Activated CD4-positive, alpha-beta T cell treated with anti-CD3 and anti-CD28 coated beads, Interleukin-2, Interleukin-4, amounts not matched to agents 100 ng/mL and 50 ng/mL, durations not matched to agents 16 hours and 8 hours (primary cell): Measurements from ENCODE around the gene SESTD1.
A peak's percentile ranks its signal among the peaks of the same experiment; 100 is the strongest.
"Not testable (repeated sequence)": the region's sequence is repeated elsewhere in the genome, so short reads cannot be mapped to it uniquely, and the experiment has no call there.

Source experiments
- DNase-seq: peaks from one replicate; pipeline ENCODE4 v3.0.0-alpha.2; 2020; ENCODE audit warnings: low spot score

Gene SESTD1

GRCh38 chr2:179268277-179268925, 3.8 kb upstream of the SESTD1 start:
- DNase-seq, result peak; percentile 73

- DNase-seq, result no peak
These were observed 1.6 kb upstream of the SESTD1 start for GRCh38 chr2:179266271-179266670.

- no peak for DNase-seq
These were observed 464 bp upstream of the SESTD1 start for GRCh38 chr2:179265082-179265510.

- no peak for DNase-seq
These were observed 925 bp downstream of the SESTD1 start for GRCh38 chr2:179263446-179264367.

- DNase-seq, result no peak
These were observed 1.6 kb downstream of the SESTD1 start for GRCh38 chr2:179263015-179263414.

GRCh38 chr2:179262077-179262660, 2.5 kb downstream of the SESTD1 start:
- DNase-seq, result no peak

GRCh38 chr2:179261151-179261825, 3.3 kb downstream of the SESTD1 start:
- no peak for DNase-seq

- DNase-seq, result no peak
These were observed 4.4 kb downstream of the SESTD1 start for GRCh38 chr2:179260224-179260623.

- DNase-seq, result no peak
These were observed 9.5 kb downstream of the SESTD1 start for GRCh38 chr2:179255129-179255528.

GRCh38 chr2:179253226-179253625, 11.4 kb downstream of the SESTD1 start:
- no peak for DNase-seq

GRCh38 chr2:179252423-179252822, 12.2 kb downstream of the SESTD1 start:
- DNase-seq, result no peak

- no peak for DNase-seq
These were observed 12.8 kb downstream of the SESTD1 start for GRCh38 chr2:179251870-179252269.

GRCh38 chr2:179250848-179251504, 13.7 kb downstream of the SESTD1 start:
- DNase-seq, result no peak

- no peak for DNase-seq
These were observed 14.5 kb downstream of the SESTD1 start for GRCh38 chr2:179250095-179250494.

- no peak for DNase-seq
These were observed 16.6 kb downstream of the SESTD1 start for GRCh38 chr2:179248024-179248348.

GRCh38 chr2:179247318-179248023, 17.2 kb downstream of the SESTD1 start:
- no peak for DNase-seq

GRCh38 chr2:179245843-179246242, 18.8 kb downstream of the SESTD1 start:
- DNase-seq, result not testable (repeated sequence)

- DNase-seq, result no peak
These were observed 21.6 kb downstream of the SESTD1 start for GRCh38 chr2:179243046-179243445.

- DNase-seq, result no peak
These were observed 23.9 kb downstream of the SESTD1 start for GRCh38 chr2:179240481-179241451.

GRCh38 chr2:179239838-179240237, 24.8 kb downstream of the SESTD1 start:
- DNase-seq, result no peak
